Activated CD4-positive, alpha-beta T cell treated with anti-CD3 and anti-CD28 coated beads, Interleukin-2, Interleukin-4, amounts not matched to agents 100 ng/mL and 50 ng/mL, durations not matched to agents 16 hours and 8 hours (primary cell): Measurements from ENCODE around the gene MRPS31.

ENCODE experiments used
- DNase-seq: peaks from one replicate; pipeline ENCODE4 v3.0.0-alpha.2; 2020; ENCODE audit warnings: low spot score

The MRPS31 gene

GRCh38 chr13:40770934-40771618, at the start of gene MRPS31:
MRPS31 (minus strand) TSS chr13:40771190; CDS start chr13:40771136, 54 bp downstream.
- peak; percentile 96 for DNase-seq

- DNase-seq = peak; percentile 25
Measured at GRCh38 chr13:40819797-40820315, 48.9 kb upstream of the MRPS31 start.

- DNase-seq = no peak
Measured at GRCh38 chr13:40818926-40819325, 47.9 kb upstream of the MRPS31 start.

GRCh38 chr13:40814803-40815202, 43.8 kb upstream of the MRPS31 start:
- no peak for DNase-seq

GRCh38 chr13:40813667-40814454, 42.9 kb upstream of the MRPS31 start:
- DNase-seq = peak; percentile 30

- DNase-seq = no peak
Measured at GRCh38 chr13:40812724-40813445, 41.9 kb upstream of the MRPS31 start.

GRCh38 chr13:40812102-40812501, 41.1 kb upstream of the MRPS31 start:
- no peak for DNase-seq

GRCh38 chr13:40809471-40809870, 38.5 kb upstream of the MRPS31 start:
- DNase-seq = no peak

GRCh38 chr13:40806241-40806640, 35.3 kb upstream of the MRPS31 start:
- DNase-seq = no peak

- no peak for DNase-seq
Measured at GRCh38 chr13:40803316-40803715, 32.3 kb upstream of the MRPS31 start.

- no peak for DNase-seq
Measured at GRCh38 chr13:40801255-40802217, 30.5 kb upstream of the MRPS31 start.

- DNase-seq = no peak
Measured at GRCh38 chr13:40800559-40800958, 29.6 kb upstream of the MRPS31 start.

GRCh38 chr13:40799508-40799907, 28.5 kb upstream of the MRPS31 start:
- no peak for DNase-seq

GRCh38 chr13:40798380-40798779, 27.4 kb upstream of the MRPS31 start:
- no peak for DNase-seq

GRCh38 chr13:40796649-40797048, 25.7 kb upstream of the MRPS31 start:
- DNase-seq = no peak

GRCh38 chr13:40794414-40795368, 23.7 kb upstream of the MRPS31 start:
- no peak for DNase-seq

- no peak for DNase-seq
Measured at GRCh38 chr13:40793339-40793738, 22.3 kb upstream of the MRPS31 start.

- DNase-seq = no peak
Measured at GRCh38 chr13:40792284-40793051, 21.5 kb upstream of the MRPS31 start.

GRCh38 chr13:40790154-40790616, 19.2 kb upstream of the MRPS31 start:
- no peak for DNase-seq
